Measurements from ENCODE around the gene LHX8.

DNA sequence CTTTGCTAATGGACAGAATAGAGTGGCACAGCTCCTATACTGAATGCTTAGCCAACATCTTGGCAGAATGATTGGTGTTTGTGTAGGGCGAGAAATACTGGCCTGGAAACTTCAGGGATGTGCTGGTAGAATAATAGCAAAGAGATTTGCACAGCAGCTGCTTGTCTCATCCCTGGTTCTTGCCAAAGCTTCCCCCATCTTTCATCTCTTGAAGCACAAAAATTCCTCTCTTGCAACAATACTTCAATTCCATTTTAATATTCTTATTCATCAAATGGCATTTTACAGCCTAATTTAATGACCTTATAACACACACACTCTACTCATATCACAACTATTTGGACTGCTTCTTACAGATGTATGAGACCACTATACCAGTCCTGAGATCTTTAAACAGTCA lies 37.7 kb downstream of the LHX8 start:
- no peak for TF ChIP-seq ZNF555 (tag by site-specific recombination; conservative IDR thresholded peaks at IDR 0.05)
- TF ChIP-seq, protein P1, sequence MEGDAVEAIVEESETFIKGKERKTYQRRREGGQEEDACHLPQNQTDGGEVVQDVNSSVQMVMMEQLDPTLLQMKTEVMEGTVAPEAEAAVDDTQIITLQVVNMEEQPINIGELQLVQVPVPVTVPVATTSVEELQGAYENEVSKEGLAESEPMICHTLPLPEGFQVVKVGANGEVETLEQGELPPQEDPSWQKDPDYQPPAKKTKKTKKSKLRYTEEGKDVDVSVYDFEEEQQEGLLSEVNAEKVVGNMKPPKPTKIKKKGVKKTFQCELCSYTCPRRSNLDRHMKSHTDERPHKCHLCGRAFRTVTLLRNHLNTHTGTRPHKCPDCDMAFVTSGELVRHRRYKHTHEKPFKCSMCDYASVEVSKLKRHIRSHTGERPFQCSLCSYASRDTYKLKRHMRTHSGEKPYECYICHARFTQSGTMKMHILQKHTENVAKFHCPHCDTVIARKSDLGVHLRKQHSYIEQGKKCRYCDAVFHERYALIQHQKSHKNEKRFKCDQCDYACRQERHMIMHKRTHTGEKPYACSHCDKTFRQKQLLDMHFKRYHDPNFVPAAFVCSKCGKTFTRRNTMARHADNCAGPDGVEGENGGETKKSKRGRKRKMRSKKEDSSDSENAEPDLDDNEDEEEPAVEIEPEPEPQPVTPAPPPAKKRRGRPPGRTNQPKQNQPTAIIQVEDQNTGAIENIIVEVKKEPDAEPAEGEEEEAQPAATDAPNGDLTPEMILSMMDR (tag by site-specific recombination; IDR thresholded peaks at IDR 0.05), result no peak
- TF ChIP-seq ZNF10 (tag by site-specific recombination; IDR thresholded peaks at IDR 0.05), result no peak
- TF ChIP-seq, protein P2, sequence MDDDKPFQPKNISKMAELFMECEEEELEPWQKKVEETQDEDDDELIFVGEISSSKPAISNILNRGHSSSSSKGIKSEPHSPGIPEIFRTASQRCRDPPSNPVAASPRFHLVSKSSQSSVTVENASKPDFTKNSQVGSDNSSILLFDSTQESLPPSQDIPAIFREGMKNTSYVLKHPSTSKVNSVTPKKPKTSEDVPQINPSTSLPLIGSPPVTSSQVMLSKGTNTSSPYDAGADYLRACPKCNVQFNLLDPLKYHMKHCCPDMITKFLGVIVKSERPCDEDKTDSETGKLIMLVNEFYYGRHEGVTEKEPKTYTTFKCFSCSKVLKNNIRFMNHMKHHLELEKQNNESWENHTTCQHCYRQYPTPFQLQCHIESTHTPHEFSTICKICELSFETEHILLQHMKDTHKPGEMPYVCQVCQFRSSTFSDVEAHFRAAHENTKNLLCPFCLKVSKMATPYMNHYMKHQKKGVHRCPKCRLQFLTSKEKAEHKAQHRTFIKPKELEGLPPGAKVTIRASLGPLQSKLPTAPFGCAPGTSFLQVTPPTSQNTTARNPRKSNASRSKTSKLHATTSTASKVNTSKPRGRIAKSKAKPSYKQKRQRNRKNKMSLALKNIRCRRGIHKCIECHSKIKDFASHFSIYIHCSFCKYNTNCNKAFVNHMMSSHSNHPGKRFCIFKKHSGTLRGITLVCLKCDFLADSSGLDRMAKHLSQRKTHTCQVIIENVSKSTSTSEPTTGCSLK (tag by site-specific recombination; IDR thresholded peaks at IDR 0.05), result no peak
- TF ChIP-seq ZNF140 (tag by site-specific recombination; IDR thresholded peaks at IDR 0.05), result no peak
